ENCODE data around the gene GDPD3.

GDPD3 gene

GRCh38 chr16:30077656-30078055 is 35.7 kb downstream of the GDPD3 start:
- no peak overlapping the region for H2AFZ ChIP-seq
- peaks cover 34% of the 10 kb centered on the region for H3K79me2 ChIP-seq
- H3K27me3 ChIP-seq (ENCODE audit: control insufficient read depth, insufficient read depth, low read length): no peaks in the 10 kb centered on the region
- H3K4me2 ChIP-seq (ENCODE audit: low read length): no peak overlapping the region
- peaks cover 6% of the 10 kb centered on the region for H3K4me1 ChIP-seq
- H3K36me3 ChIP-seq (ENCODE audit: control insufficient read depth, insufficient read depth, low read length): no peaks in the 10 kb centered on the region
- TF ChIP-seq CTCF (IDR thresholded peaks at IDR 0.05): no peak
- H3K9me3 ChIP-seq (ENCODE audit: control insufficient read depth, low read length): no peaks in the 10 kb centered on the region
- H3K4me3 ChIP-seq (ENCODE audit: low read depth, low read length): no peak overlapping the region
- H3K27ac ChIP-seq: no peak overlapping the region
- H3K9ac ChIP-seq: no peak overlapping the region

- no peak for TF ChIP-seq CTCF (IDR thresholded peaks at IDR 0.05)
- peak overlapping the region; percentile 75 for H3K9ac ChIP-seq
- peak overlapping the region; percentile 90 for H3K27ac ChIP-seq
- peak overlapping the region; percentile 83 for H3K4me3 ChIP-seq (ENCODE audit: low read depth, low read length)
- H3K9me3 ChIP-seq (ENCODE audit: control insufficient read depth, low read length): no peaks in the 10 kb centered on the region
- H3K36me3 ChIP-seq (ENCODE audit: control insufficient read depth, insufficient read depth, low read length): no peaks in the 10 kb centered on the region
- H3K27me3 ChIP-seq (ENCODE audit: control insufficient read depth, insufficient read depth, low read length): no peaks in the 10 kb centered on the region
- H3K4me2 ChIP-seq (ENCODE audit: low read length): peak overlapping the region; percentile 65
- peaks cover 34% of the 10 kb centered on the region for H3K79me2 ChIP-seq
- H3K4me1 ChIP-seq: peaks cover 6% of the 10 kb centered on the region
- H2AFZ ChIP-seq: peak overlapping the region; percentile 87
Observed at GRCh38 chr16:30076276-30076791, 37.0 kb downstream of the GDPD3 start.

DNA sequence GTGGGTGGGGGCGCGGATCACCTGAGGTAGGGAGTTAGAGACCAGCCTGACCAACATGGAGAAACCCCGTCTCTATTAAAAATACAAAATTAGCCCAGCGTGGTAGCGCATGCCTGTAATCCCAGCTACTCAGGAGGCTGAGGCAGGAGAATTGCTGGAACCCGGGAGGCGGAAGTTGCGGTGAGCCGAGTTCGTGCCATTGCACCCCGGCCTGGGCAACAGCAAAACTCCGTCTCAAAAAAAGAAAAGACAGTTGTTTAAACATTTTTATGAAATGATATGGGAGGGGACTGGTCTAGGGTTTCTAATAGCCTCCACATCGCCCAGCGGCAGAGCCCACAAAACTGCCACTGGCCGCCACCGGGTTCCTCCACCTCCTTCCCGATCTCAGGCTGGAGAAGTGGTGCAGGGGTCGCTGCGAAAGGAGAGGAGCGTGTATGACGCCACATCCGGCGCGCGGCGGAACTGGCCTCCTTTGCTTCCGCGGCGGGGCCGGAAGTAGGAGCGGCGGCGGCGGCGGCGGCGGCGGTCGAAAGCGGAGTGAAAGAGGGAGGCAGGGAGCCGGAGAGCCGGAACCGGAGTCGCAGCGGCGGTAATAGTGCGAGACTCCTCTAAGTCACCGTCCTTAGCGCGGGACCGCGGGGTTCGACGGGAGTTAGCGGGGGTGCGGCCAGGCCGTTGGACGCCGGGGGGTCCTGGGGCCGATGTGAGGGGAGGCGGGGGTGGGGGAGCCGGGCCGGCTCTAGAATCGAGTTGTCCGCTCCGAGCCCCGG is 37.6 kb downstream of the GDPD3 start, which contains the start of gene PPP4C:
PPP4C (plus strand) TSS at position 492 of the 773 bp plus-strand sequence. CDS start 384 bp downstream, outside the sequence.
- H3K27ac ChIP-seq: peak within 1 kb of the TSS; percentile 90
- peaks cover 6% of the 10 kb centered on the region for H3K4me1 ChIP-seq
- TF ChIP-seq CTCF (IDR thresholded peaks at IDR 0.05): no peak
- no peaks in the 10 kb centered on the region for H3K9me3 ChIP-seq (ENCODE audit: control insufficient read depth, low read length)
- peak within 1 kb of the TSS; percentile 87 for H2AFZ ChIP-seq
- H3K9ac ChIP-seq: peak within 1 kb of the TSS; percentile 75
- H3K27me3 ChIP-seq (ENCODE audit: control insufficient read depth, insufficient read depth, low read length): no peaks in the 10 kb centered on the region
- peak within 1 kb of the TSS; percentile 83 for H3K4me3 ChIP-seq (ENCODE audit: low read depth, low read length)
- peak within 1 kb of the TSS; percentile 65 for H3K4me2 ChIP-seq (ENCODE audit: low read length)
- no peaks in the 10 kb centered on the region for H3K36me3 ChIP-seq (ENCODE audit: control insufficient read depth, insufficient read depth, low read length)
- H3K79me2 ChIP-seq: peaks cover 34% of the 10 kb centered on the region

DNA sequence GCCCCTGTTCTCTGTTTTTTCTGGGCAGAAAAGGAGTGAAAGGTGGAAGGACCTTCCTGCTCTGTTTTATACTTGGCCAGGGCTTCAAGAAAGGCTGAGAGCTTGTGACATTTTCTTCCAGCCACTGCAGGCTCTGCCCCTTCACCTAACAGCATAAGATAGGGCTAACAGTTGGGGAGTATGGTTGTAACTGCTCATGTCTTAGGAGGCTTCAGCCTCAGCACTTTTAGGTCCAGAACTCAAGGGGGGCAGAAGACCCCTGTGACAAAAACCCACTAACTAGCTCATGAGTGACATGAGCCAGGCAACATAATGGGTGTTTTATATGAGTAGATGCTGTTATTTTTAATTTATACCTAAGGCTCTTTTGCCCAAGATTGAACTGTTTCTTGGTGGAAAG is 42.8 kb downstream of the GDPD3 start:
- Histone ChIP-seq H3K4me1 (peaks cover 27% of the 10 kb centered on the region), H3K4me2 (ENCODE audit: low read length) (peak overlapping the region; percentile 33), H3K27ac (no peak overlapping the region), H3K79me2 (peaks cover 44% of the 10 kb centered on the region), H2AFZ (no peak overlapping the region), H3K4me3 (ENCODE audit: low read depth, low read length) (no peak overlapping the region), H3K9ac (no peak overlapping the region), H3K9me3 (ENCODE audit: control insufficient read depth, low read length) (no peaks in the 10 kb centered on the region), H3K36me3 (ENCODE audit: control insufficient read depth, insufficient read depth, low read length) (peaks cover 5% of the 10 kb centered on the region), H3K27me3 (ENCODE audit: control insufficient read depth, insufficient read depth, low read length) (no peaks in the 10 kb centered on the region)
- no peak for TF ChIP-seq CTCF (IDR thresholded peaks at IDR 0.05)

Measured in parathyroid adenoma (tissue), 2 donors.